HEK293T (cell line): ENCODE results near the gene DOCK10.

Experiments
- ARNT ChIP-seq: fragments of 450-650 bp; IDR thresholded peaks from 2 replicates; pipeline ENCODE4 v1.6.1; 2017; ENCODE audit warnings: mild to moderate bottlenecking
- BHLHE40 ChIP-seq: fragments of 450-650 bp; IDR thresholded peaks from 2 replicates; pipeline ENCODE4 v1.6.1; 2016; ENCODE audit warnings: mild to moderate bottlenecking, moderate library complexity, borderline replicate concordance
- FOXA1 ChIP-seq: fragments of 450-650 bp; IDR thresholded peaks from 2 replicates; pipeline ENCODE4 v1.6.1; 2016; ENCODE audit warnings: mild to moderate bottlenecking
- FOXM1 ChIP-seq: fragments of 450-650 bp; IDR thresholded peaks from 2 replicates; pipeline ENCODE4 v1.6.1; 2017; ENCODE audit warnings: mild to moderate bottlenecking, borderline replicate concordance
- HDGF ChIP-seq: fragments of 450-650 bp; IDR thresholded peaks from 2 replicates; pipeline ENCODE4 v1.6.1; 2017; ENCODE audit warnings: antibody characterized with exemption, borderline replicate concordance
- LEF1 ChIP-seq: fragments of 450-650 bp; IDR thresholded peaks from 2 replicates; pipeline ENCODE4 v1.6.1; 2017; ENCODE audit warnings: mild to moderate bottlenecking, borderline replicate concordance
- NFRKB ChIP-seq: fragments of 450-650 bp; IDR thresholded peaks from 2 replicates; pipeline ENCODE4 v1.6.1; 2016; ENCODE audit warnings: mild to moderate bottlenecking, moderate library complexity
- SP1 ChIP-seq: fragments of 450-650 bp; IDR thresholded peaks from 2 replicates; pipeline ENCODE4 v1.6.1; 2017
- SUZ12 ChIP-seq: fragments of 450-650 bp; IDR thresholded peaks from 2 replicates; pipeline ENCODE4 v1.6.1; 2016; ENCODE audit warnings: mild to moderate bottlenecking
- TARDBP ChIP-seq: fragments of 450-650 bp; IDR thresholded peaks from 2 replicates; pipeline ENCODE4 v1.6.1; 2016

GRCh38 chr2:225037415-225038230 lies 4.6 kb downstream of the DOCK10 start:
- TF ChIP-seq NFRKB (no peak), BHLHE40 (no peak), SUZ12 (no peak), SP1 (no peak), FOXA1 (no peak), ARNT (no peak), FOXM1 (no peak), HDGF (no peak), LEF1 (no peak), TARDBP (no peak)
